Stimulated activated naive CD4-positive, alpha-beta T cell (primary cell): ENCODE measurements around the gene KLHDC7A.

ENCODE experiments used
- DNase-seq, 6 experiments: peaks; one replicate each; lab custom pipeline; 2025; lab: John Stamatoyannopoulos, UW

Gene KLHDC7A

DNA sequence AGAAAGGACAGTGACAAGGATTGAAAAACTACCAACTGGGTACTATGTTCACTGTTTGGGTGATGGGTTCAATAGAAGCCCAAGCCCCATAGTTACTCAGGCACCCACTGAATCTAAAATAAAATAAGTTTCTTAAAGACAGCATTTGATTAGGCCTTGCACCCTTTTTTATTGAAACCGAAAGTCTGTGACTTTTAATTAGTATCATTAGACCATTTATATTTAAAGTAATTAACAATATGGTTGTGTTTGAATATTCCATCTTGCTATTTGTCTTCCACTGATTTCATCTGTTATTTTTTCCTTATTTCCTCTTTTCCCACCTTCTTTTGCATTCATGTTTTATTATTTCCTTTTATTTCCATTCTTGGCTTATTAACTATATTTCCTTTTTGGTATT lies 27.4 kb downstream of the KLHDC7A start:
- no peak for DNase-seq

DNA sequence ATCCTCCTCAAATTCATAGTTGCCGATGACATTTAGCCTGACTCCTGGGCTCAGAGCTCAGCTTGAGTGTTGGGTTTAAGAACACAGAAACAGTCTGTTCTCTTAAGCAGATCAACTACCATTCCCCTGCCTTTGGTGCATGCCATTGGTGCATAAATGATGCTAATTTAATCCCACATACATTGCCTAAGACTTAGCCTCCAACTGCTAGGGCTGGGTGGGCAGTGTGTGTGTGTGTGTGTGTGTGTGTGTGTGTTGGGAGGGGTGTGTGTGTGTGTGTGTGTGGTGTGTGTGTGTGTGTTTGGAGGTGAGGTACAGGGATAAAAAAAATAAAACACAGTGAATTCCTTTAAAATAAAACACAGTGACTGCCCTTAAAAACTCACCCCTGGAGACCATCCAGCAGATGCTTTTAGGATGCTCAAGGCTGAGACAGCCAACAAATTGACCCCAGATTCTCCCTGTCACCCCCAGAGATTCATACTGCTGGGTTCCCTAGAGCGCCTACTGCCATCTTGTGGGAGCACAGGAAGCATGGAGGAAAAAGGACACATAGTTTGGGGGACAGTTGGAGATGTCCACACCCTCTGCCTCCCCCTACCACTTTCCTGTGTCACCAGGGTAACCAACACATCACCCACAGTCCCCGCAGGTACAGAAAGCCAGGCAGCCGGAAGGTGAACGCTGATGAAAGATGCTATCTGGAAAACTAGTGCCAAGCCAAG lies 30.6 kb downstream of the KLHDC7A start:
- DNase-seq = no peak

DNA sequence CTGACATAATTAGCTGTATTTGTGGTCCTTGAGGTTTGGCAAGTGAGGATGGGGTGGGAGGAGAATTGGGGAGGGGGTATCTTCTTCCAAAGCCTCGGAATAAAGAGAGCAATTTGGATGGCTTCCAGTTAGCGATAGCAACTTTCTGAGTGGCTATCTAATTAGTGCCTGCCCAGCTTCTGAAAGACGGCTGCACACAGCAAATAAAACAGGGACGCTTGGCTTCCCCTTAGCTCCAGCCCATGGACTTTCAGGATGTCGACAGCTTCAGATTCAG lies 31.1 kb downstream of the KLHDC7A start:
- no peak for DNase-seq

DNA sequence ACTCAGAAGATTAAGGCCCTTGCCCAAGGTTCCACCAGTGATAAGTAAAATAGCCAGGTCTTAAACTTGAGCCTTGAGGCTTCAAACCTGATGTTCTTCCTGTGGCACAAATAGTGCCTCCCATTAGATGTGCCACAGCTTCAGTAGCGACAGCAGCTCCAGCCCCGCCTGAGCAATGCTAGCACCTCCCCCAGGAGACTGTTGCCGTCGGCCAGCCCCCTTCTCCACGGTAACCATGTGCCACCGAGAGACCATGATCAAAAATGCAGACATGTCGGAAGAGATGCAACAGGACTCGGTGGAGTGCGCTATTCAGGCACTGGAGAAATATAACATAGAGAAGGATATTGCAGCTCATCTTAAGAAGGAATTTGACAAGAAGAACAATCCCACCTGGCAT lies 32.2 kb downstream of the KLHDC7A start:
- DNase-seq = no peak

DNA sequence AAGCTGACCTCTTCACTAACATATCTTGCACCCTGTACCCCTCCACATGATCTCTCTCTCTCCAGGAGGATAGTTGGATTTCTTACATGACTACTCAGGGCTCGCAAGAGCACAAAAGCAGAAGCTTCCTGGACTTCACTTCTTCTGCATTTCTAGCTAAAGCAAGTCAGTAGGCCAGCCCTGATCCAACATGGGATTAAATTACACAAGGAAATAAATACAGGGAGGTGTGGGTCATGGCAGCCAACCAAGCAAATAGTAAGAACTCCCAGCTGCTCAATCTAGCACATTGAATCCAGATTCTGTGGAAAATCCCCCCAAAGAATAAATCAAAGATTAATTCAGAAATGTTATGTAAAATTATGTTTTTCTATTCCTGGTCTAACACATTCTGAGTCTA lies 33.3 kb downstream of the KLHDC7A start:
- no peak for DNase-seq

DNA sequence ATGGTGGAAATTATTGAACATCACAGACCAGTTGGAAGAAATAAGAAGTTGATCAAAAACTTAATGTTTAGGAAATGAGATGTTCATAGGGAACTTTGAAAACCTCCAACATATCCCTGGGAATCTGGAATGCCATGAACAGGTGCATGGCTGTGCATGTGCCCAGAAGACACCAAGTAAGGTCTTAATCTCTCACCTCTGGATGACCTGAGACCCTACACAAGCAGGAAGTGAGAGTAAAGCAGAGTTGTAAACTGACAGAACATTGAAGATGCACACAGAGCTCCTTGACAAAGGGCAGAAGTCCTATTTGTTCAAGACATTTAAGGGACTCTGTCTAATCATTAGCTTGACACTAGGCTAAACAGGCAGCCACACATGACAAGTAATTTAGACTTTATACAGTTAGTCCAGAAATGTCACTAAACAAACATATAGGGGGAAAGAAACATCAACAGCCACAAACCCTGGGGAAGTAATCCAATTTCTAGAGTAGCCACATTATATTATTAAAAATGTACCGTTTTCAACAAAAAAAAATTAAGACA lies 34.5 kb downstream of the KLHDC7A start:
- DNase-seq = no peak

DNA sequence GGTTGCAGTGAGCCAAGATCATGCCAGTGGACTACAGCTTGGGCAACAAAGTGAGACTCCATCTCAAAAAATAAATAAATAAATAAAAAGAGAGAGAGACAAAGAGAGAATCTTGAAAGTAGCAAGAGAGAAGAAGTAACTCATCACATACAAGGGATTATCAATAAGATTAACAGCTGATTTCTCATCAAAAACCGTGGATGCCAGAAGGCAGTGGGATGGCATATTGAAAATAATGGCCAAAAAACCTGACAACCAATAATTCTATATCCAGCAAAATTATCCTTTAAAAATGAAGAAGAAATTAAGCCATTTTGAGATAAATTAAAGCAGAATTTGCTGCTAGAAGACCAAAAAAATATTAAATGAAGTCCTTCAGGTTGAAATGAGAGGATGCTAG lies 35.7 kb downstream of the KLHDC7A start:
- no peak for DNase-seq

DNA sequence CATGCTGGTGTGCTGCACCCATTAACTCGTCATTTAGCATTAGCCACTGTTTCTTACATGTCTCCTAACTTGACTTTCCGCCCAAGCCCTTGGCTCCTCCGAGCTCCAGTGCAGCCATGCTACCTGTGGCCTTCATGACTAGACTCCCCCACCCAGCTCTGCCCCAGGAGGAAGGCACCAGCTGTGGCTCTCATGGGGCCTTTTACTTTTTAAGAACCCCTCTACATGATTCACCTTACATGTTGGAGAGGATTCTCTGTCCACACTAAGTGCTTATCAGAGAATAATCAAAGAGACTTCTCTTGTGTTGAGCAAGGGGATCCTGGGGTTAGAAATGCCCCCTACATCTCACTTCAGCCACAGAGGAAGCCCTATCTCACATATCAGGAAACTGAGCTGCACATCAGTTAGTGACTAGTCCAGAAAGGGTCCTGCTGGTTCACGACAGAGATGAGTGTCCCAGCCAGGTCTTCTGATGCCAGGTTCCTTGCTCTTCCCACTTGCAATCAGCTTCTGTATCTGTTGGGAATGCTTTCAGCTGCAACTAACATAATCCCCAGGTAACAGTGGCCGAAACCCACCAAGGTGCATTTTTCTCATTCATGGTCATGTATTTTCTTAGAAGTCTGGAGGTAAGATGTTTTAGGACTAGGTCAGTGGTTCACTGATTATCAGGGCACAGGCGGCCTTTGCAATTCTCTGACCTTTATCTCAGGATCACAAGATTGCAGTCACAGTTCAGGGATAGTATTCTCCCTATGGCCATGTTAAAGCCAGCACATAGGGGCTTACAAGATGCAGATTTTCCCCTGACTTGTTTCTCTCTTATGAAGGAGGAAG lies 45.9 kb downstream of the KLHDC7A start:
- DNase-seq = no peak

DNA sequence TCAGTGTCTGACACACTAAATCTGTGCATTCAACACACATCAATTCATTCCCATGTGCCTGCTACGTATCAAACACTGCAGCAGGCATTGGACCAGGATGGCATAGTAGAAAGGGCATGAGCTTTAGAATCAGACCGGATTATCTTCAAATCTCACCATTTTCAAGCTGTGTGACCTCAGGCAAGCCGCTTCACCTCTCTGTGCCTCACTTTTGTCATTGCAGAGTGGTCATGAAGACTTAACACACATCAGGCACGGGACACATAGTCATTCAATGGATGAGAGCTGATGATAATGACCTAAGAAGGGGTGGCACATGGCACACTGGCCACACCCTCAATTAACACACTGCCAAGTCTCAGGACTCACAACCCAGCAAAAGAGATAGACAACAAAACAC lies 46.8 kb downstream of the KLHDC7A start:
- DNase-seq = no peak

DNA sequence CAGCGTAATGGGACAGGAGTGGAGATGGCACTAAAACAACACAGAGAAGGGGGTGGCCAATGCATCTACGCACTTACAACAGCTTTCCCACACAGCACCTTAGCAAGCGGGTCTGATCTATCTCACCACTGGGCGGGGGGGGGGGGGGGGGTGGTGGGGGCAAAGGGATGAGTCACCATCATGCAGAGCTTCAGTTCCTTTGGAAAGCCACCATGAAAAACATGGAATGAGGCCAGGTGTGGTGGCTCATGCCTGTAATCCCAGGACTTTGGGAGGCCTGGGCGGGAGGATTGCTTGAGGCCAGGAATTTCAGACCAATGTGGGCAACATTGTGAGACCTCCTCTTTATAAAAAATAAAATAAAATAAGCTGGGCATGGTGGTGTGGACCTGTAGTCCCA lies 47.2 kb downstream of the KLHDC7A start:
- no peak for DNase-seq

DNA sequence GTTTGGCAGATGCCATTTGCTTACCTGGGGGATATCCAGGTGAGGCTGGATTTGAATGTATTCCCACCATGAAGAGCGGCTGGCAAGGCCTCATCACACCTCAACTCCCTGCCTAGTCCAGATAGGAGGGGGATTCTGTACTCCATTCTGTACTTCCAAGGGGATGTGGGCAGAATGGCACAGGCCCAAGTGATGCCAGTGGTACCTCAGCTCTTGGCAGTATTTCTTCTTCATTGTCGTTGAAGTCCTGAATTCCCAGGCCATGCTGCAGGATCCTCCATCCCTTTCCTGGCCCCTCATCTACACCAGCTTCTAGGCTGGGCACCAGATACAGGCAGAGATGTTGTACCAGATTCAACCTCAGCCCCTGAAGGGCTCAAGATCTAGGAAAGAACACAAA lies 47.9 kb downstream of the KLHDC7A start:
- DNase-seq = no peak

DNA sequence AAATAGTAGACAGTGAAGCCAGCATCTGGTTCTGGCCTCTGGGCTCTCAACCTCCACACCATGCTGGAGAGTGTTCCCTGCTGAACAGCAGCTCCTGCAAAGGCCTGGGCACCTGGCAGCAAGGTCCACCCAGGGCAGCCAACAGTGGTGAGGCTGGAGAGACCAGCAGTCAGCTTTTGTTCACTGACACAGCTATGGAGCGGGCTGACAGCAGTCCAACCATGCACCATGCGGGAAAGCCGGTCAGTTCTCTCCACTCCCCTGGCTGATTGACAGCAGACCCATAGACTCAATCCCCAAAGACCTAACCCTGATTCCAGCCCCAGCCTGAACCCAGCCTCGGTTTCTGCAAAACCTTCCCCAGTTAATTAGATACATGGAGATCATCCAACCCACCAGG lies 49.0 kb downstream of the KLHDC7A start:
- no peak for DNase-seq

DNA sequence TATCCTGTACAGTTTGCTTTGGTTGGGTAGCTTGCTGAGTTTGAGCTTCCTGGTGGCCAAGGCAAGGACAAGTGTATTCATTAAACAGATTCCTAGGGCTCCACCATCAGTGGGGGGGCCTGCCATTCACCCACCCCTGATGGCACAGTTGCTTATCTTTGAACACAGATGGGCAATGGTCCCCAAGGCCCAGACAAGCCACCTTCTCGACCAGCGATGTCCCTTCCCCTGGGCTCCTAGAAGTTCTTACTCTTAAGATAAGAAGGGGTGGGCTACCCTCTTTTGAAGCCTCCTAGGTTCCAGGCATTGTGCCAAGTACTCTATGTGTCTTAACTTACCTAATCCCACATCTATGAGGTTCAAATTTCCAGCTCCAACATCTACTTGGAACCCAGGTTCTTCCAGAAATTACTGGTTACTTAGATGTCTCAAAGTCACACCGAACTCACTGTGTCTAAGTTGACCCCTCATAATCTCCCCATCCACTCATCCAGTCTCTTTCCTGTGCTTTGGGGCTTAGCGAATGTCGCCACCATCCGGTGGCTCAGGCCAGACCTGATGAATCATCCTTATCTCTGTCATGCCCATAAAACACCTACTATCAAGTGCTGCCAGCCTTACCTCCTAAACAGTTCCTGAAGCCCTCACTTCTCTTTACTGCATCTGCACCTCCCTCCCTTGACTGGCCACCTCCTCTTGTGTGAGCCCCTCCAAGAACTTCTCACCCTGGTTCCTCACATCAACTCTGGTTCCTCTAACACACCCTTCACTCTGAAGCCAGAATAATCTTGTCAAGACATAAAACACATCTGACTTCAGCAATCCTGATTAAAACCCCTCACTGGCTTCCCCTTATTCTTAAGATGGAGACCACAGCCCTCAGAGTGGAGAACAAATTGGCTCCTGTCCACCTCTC lies 50.1 kb downstream of the KLHDC7A start:
- no peak for DNase-seq

DNA sequence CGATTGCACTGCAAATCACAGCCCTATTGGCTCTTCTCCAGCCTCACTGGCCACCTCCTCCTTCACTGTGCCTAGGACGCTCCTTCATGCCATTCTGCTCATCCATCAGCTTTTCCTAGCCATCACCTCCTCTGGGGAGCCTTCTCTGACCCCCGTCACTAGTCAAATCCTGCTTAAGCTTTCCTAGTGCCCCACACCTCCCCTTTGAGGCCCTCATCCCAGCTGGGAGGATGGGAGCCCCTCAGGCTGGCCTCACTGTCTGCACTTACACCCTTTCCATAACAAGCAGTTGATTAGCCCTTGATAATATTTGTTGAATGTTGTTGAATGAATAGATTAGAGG lies 50.7 kb downstream of the KLHDC7A start:
- DNase-seq = no peak

DNA sequence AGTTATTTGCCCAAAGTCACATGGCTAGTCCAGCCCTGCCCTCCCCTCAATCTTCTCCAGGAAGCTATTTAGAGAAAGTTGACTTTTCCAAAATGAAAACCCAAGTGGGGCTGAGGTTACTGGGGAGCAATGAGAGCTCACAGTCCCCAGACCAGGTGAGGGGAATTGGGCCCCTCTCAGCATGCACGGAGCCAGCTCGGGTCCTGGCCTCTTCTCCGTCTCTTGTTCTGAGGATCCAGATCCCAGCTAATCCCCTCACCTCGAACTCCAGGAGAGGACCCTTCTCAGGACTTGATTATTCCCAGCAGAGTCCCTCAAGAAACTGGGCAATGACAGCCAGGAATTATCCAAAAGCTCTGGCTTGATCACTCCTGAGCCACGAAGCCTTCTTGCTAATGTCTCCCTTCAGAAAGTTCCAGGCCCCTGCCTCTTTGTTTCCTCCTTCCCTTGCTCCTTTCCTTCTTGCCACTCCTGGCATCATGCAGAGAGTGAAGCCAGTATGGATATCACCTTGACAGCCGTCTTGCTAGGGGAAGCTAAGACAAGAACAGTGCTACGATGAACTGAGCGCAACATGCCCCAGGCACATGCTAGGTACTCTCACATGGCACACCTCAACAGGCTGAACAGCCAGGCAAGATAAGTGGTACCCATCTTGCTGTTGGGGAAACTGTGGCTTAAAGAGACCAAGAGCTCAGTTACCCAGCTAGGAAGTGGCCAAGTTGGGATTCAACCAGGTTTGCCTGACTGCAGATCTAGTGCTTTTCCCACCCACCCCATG lies 51.9 kb downstream of the KLHDC7A start:
- no peak for DNase-seq

DNA sequence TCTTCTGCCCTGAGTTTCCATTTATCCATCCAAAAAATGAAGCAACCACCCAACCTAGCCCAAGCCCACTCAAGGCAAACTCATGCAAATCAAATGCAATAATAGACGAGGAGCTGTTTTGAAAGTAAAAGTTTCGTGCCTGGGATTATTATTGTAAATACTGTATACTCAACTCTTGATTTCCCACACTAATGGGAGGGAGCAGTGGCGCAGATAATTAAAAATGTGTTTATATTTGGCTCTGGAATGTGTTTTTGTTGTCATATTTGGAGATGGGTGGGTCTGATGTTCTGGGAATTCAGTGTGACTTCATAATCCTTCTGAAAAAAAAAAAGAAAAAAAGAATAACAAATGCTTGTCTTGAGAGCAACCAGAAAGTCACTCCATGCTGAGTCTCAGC lies 52.5 kb downstream of the KLHDC7A start:
- DNase-seq = no peak

DNA sequence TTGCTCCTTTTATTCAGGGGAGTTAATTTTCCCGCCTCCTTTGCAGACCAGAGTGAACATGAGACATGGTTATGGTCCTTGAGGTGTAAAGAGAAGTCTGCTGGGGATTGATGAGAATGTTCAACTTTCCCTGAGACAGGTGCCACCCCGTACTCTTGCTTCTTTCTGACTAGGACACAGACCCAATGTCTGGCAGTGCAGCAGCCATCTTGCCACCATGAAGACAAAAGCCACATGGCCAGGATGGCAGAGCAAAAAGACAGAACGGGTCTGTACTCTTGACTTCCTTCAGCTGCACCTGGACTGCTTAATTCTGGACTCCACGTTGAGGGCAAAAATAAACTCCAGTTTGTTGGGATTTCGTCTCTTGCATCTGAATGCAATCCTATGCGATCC lies 54.1 kb downstream of the KLHDC7A start:
- no peak for DNase-seq
